Large intestine (tissue), 3 donors: ENCODE results near the gene STRIP2. TPM values are rescaled to one million over a fixed set of nuclear protein-coding genes. Genes with fewer than 3 reads are reported as not detected.
"Not testable (repeated sequence)": the region's sequence is repeated elsewhere in the genome, so short reads cannot be mapped to it uniquely, and the experiment has no call there.

Source experiments
- DNase-seq, 2 donors: peaks; one replicate each; pipeline versions ENCODE4 v3.0.0 to v3.0.0-alpha.2; 2013
- H3K27ac ChIP-seq: one replicate; pipeline ENCODE4 v1.5.1; 2013; ENCODE audit warnings: low read length
- H3K27me3 ChIP-seq: 2 replicates; pipeline ENCODE4 v1.6.1; 2013; ENCODE audit warnings: low read length; ENCODE audit not compliant: control insufficient read depth, insufficient read depth
- H3K36me3 ChIP-seq: 2 replicates; pipeline ENCODE4 v1.6.1; 2013; ENCODE audit warnings: low read length; ENCODE audit not compliant: control insufficient read depth, insufficient read depth
- H3K4me1 ChIP-seq: one replicate; pipeline ENCODE4 v1.6.1; 2013; ENCODE audit warnings: low read length; ENCODE audit not compliant: control insufficient read depth, insufficient read depth
- H3K4me3 ChIP-seq: one replicate; pipeline ENCODE4 v1.5.1; 2013; ENCODE audit warnings: low read length
- H3K9me3 ChIP-seq: one replicate; pipeline ENCODE4 v1.6.1; 2013; ENCODE audit warnings: mild to moderate bottlenecking, low read depth, low read length, moderate library complexity; ENCODE audit not compliant: control insufficient read depth
- WGBS: methylation state at CpG from one replicate; pipeline ENCODE4 v1.1.5; 2013; ENCODE audit warnings: low lambda C conversion rate; ENCODE audit not compliant: insufficient coverage; 5-methylcytosine and 5-hydroxymethylcytosine counted together
- polyA plus RNA-seq: library from polyadenylated mRNA; unstranded; fragments of 120-200 nt; gene quantifications from one replicate; pipeline ENCODE4 v1.2.1, GENCODE V29; 2013

STRIP2 gene
- polyA plus RNA-seq, 1 donor = 2.0 TPM

DNA sequence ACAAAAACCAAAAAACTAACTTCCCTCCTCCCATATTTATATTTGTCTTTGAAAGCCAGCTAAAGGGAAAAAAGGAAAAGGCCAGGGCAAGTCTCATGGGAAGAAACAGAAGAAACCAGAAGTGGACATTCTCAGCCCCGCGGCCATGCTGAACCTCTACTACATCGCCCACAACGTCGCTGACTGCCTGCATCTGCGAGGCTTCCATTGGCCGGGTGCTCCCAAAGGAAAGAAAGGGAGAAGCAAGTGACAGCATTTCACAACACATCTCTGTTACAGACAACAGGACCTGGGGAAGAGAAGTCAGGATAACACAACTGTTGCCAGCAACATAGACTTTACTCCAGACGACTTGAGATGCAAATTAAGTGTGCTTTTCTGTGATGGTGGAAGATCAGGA lies 78.0 kb downstream of the STRIP2 start:
- Histone ChIP-seq H3K4me1 (no peaks in the 10 kb centered on the region), H3K36me3 (no peaks in the 10 kb centered on the region), H3K4me3 (no peak overlapping the region), H3K27me3 (no peaks in the 10 kb centered on the region), H3K9me3 (no peaks in the 10 kb centered on the region), H3K27ac (no peak overlapping the region)
- no peak for DNase-seq
- no CpG with 5 or more reads among the region's 8 CpGs for whole genome bisulfite sequencing

DNA sequence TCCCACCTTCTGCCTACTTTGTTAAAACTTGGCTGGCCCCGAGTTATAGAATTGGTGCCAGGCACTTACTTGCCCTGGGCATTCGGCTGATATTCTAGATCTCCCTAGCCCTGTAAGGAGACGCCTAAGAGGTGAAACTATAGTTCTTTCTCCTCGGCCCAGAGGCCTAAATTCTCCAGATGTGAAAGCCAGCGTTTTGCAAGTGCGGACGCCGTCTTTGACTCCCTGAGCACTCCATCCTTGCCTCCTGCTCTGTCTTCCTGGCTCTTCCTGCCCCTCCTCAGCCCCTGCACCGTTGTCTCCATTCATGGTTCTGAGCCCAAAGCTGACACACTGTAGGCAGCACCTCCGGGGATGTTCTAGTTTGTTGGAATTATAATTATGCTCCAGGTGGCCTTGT lies 79.3 kb downstream of the STRIP2 start:
- no peak for DNase-seq
- H3K4me3 ChIP-seq = no peak overlapping the region
- no peaks in the 10 kb centered on the region for H3K36me3 ChIP-seq
- no CpG with 5 or more reads among the region's 10 CpGs for WGBS
- no peaks in the 10 kb centered on the region for H3K9me3 ChIP-seq
- no peak overlapping the region for H3K27ac ChIP-seq
- H3K27me3 ChIP-seq = no peaks in the 10 kb centered on the region
- H3K4me1 ChIP-seq = no peaks in the 10 kb centered on the region

DNA sequence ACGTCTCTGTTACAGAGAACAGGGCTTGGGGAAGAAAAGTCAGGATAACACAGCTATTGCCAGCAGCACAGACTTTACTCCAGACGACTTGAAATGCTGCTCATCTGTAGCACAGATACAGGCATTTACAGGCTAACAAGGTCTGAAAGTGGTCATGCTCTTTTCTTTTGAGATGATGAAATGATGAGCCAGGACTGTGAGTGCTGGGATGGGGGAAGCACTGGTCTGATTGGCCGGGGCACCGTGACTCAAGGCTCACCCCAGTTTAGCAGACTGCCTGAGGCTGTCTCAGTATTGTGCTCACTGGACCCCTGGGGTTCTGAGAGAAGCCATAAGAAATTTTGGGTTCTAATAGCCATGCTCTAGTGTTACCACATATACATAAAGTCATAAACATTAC lies 80.5 kb downstream of the STRIP2 start:
- WGBS = no CpG with 5 or more reads among the region's 4 CpGs
- no peaks in the 10 kb centered on the region for H3K36me3 ChIP-seq
- no peaks in the 10 kb centered on the region for H3K4me1 ChIP-seq
- no peak overlapping the region for H3K4me3 ChIP-seq
- H3K27me3 ChIP-seq = no peaks in the 10 kb centered on the region
- DNase-seq = no peak
- no peaks in the 10 kb centered on the region for H3K9me3 ChIP-seq
- H3K27ac ChIP-seq = no peak overlapping the region

DNA sequence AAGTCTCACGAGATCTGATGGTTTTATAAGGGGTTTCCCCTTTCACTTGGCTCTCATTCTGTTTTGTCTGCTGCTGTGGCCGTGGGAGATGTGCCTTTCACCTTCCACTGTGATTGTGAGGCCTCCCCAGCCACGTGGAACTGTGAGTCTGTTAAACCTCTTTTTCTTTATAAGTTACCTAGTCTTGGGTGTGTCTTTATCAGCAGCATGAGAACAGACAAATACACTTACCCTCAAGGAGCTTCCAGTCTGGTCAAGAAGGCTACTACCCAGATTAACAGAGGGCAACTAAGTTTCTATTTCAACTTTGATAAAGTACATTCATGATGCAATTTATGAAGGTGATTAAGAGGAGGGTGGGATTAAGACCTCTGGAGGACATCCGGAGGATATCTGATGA lies 81.1 kb downstream of the STRIP2 start:
- no CpG with 5 or more reads among the region's 4 CpGs for WGBS
- Histone ChIP-seq H3K4me3 (no peak overlapping the region), H3K27me3 (no peaks in the 10 kb centered on the region), H3K4me1 (no peaks in the 10 kb centered on the region), H3K9me3 (no peaks in the 10 kb centered on the region), H3K36me3 (no peaks in the 10 kb centered on the region), H3K27ac (no peak overlapping the region)
- DNase-seq = no peak

DNA sequence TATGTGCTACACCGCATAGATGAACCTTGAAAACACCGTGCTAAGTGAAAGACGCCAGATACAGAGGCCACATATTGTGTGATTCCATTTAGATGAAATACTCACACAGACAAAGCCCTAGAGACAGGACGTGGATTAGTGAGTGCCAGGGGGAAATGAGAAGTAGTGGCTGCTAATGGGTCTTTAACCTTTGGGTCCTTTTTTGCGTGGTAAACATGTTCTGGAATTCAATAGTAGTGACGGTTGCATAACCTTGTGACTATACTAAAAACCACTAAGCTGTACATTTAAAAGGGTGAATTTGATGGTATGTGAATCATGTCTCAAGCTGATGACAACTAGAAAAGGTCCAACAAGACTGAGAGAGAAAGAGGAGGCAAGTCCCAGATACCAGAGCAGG lies 83.7 kb downstream of the STRIP2 start:
- WGBS = 90% methylated on average over 2 of the region's 6 CpGs
- Histone ChIP-seq H3K27me3 (peaks cover 9% of the 10 kb centered on the region), H3K27ac (no peak overlapping the region), H3K36me3 (no peaks in the 10 kb centered on the region), H3K4me1 (no peaks in the 10 kb centered on the region), H3K4me3 (no peak overlapping the region), H3K9me3 (no peaks in the 10 kb centered on the region)
- no peak for DNase-seq

DNA sequence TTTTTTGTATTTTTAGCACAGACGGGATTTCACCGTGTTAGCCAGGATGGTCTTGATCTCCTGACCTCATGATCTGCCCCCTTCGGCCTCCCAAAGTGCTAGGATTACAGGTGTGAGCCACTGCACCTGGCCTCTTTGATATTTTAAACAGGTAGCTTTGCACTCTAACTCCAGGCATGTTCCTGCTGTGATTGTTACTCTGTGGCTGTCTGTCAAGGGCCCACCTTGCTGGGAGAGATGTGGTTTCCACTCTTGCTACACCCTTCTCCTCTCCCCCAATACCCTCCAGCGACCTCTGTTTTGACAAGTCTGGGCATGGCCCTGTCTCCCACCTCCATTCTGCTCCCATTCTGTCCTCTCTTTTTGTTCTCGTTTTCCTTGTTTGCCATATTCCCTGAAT lies 85.2 kb downstream of the STRIP2 start:
- no peaks in the 10 kb centered on the region for H3K4me1 ChIP-seq
- no peaks in the 10 kb centered on the region for H3K9me3 ChIP-seq
- H3K27me3 ChIP-seq = peaks cover 13% of the 10 kb centered on the region
- H3K4me3 ChIP-seq = no peak overlapping the region
- H3K36me3 ChIP-seq = no peaks in the 10 kb centered on the region
- WGBS = 45% methylated on average over 2 of the region's 5 CpGs
- no peak for DNase-seq
- H3K27ac ChIP-seq = no peak overlapping the region

DNA sequence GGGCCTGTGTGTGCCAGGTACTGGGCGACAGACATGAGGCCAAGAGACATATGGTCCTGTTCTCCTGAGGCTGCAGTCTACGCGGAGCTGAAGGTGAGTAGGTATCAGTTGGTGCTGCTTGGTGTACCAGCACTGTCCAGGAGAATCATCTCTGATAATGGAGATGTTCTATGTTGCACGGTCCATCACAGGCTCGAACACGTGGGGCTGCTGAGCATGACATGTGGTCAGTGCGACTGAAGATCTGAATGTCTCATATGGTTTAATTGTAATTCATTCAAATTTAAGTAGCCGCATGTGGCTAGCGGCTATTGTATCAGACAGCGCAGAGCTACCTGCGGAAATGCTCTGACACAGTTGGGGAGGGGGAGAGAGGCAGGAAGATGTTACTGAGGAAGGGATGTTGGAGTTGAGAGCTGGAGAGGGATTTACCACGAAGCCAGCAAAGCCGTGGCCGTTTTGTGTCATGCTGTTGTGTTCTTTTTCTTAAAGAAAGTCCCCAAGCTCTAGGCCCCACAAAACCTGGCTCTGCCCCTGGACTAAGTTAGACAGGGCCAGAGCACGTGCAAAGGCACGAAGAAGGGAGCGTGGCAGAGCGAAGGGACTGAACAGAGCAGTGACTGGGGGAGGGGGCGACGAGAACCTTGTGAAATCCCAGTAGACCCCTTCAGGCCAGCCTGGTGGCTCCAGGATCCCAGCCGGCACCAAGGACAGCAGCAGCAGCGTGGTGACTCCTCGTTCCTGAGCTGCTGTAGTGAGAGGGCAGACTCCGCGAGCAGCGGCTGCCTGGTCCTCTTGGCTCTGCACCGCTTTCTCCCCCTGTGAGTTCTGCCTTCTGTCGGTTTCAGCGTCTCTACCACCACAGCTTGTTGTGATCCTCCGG lies 88.1 kb downstream of the STRIP2 start:
- no CpG with 5 or more reads among the region's 30 CpGs for WGBS
- H3K9me3 ChIP-seq = no peaks in the 10 kb centered on the region
- no peaks in the 10 kb centered on the region for H3K36me3 ChIP-seq
- peaks cover 21% of the 10 kb centered on the region for H3K27me3 ChIP-seq
- no peak overlapping the region for H3K4me3 ChIP-seq
- H3K27ac ChIP-seq = no peak overlapping the region
- H3K4me1 ChIP-seq = no peaks in the 10 kb centered on the region
- DNase-seq = no peak

DNA sequence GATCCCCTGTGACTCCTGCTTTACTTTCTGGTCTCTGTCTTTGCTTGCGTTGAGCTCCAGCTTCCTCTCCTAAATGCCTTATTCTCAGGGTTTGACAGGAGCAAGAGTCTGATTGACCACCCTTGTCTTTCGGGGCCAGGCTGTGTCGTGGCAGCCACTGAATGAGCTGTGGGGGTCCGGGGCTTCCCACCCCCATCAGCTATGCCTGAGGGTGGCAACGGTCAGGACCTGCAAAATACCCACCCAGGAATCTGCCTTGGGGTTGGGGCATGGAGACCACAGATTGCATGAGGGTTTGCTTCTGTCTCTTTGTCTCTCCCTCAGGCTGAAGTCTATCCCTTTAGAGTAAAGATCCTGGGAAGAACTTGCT lies 88.7 kb downstream of the STRIP2 start:
- DNase-seq = no peak
- peaks cover 21% of the 10 kb centered on the region for H3K27me3 ChIP-seq
- WGBS = no CpG with 5 or more reads among the region's 5 CpGs
- H3K4me3 ChIP-seq = no peak overlapping the region
- H3K4me1 ChIP-seq = no peaks in the 10 kb centered on the region
- H3K9me3 ChIP-seq = no peaks in the 10 kb centered on the region
- H3K27ac ChIP-seq = no peak overlapping the region
- no peaks in the 10 kb centered on the region for H3K36me3 ChIP-seq

DNA sequence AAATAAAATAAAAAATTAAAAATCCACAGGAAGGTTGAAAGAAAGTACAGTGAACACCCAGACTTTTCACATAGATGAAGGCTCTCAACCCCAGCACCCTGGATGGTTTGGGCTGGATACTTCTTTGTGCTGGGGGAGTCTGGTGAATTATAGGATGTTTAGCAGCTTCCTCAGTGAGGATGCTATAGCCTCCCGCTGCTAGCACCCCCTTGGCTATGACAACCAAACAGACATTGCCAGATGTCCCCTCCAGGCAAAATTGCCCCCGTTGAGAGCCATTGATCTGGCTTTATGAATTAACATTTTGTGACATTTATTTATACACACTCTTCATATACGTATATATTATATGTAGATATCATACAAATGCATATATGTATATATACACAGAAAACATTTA lies 89.7 kb downstream of the STRIP2 start:
- Histone ChIP-seq H3K4me3 (no peak overlapping the region), H3K27me3 (peaks cover 21% of the 10 kb centered on the region), H3K36me3 (no peaks in the 10 kb centered on the region), H3K4me1 (no peaks in the 10 kb centered on the region), H3K9me3 (no peaks in the 10 kb centered on the region), H3K27ac (no peak overlapping the region)
- 83% methylated on average over 2 of the region's 3 CpGs for WGBS
- no peak for DNase-seq

DNA sequence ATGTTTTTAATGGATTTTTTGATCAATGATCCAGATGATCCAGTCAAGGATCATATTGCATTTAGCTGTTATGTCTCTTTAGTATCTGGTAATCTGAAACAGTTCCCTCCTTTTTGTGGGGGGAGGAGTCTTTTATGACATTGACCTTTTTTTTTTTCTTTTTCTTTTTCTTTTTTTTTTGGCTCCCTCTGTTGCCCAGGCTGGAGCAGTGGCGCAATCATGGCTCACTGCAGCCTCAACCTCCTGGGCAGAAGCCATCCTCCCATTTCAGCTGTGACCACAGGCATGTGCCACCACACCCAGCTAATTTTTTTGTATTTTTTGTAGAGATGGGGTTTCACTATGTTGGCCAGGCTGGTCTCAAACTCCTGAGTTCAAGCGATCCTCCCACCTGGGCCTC lies 90.2 kb downstream of the STRIP2 start:
- peaks cover 21% of the 10 kb centered on the region for H3K27me3 ChIP-seq
- not testable (repeated sequence) for H3K27ac ChIP-seq, H3K36me3 ChIP-seq, DNase-seq, H3K9me3 ChIP-seq, H3K4me3 ChIP-seq, H3K4me1 ChIP-seq
- no CpG with 5 or more reads among the region's 2 CpGs for WGBS

DNA sequence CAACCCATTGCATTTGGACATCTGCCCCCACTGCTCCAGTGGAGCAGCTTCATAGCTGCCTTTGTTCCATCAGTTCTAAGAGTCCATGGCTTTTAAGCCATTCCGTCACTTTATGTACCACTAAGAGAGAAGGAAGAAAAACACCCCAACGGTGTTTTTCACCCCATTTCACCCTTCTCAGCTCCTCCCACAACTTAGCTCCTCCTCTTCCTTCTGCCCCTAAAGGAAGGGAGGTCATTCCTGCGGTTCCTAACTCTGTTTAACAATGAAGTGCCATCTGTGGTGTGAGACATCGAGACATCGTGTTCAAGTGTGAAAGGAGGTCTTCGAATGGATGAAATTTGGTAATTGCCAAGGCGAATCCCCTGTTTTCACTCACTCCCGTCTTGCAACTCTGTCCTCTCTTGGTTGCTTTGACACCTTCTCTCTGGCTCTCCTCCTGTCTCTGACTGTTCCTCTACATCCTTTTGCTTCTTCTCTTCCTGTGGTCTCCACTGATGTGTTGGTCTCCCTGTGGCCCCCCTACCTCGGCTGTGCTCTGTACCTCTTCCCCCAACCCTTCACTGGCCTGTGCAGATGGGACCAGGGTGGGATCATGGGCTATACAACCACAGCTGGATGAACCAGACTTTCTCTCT lies 91.1 kb downstream of the STRIP2 start:
- Histone ChIP-seq H3K4me3 (no peak overlapping the region), H3K27me3 (peaks cover 21% of the 10 kb centered on the region), H3K9me3 (no peaks in the 10 kb centered on the region), H3K36me3 (no peaks in the 10 kb centered on the region), H3K4me1 (no peaks in the 10 kb centered on the region), H3K27ac (no peak overlapping the region)
- no peak for DNase-seq
- no CpG with 5 or more reads among the region's 9 CpGs for WGBS
